Pancreas (tissue), 10 donors: ENCODE data around the gene MT1A. TPM values are rescaled to one million over a fixed set of nuclear protein-coding genes. Genes with fewer than 3 reads are reported as not detected.
"Not testable (repeated sequence)": the region's sequence is repeated elsewhere in the genome, so short reads cannot be mapped to it uniquely, and the experiment has no call there.

Source experiments
- ATAC-seq, 4 donors: fragments of 200-7000 bp; cut with Tn5 transposase; one replicate each; pipeline versions ENCODE4 v1.8.0 to v1.9.1; 2020; ENCODE audit warnings: mild to moderate bottlenecking in 4 of 4, moderate library complexity in 4 of 4
- DNase-seq, 6 donors: peaks; one replicate each; pipeline ENCODE4 v3.0.0-alpha.2; 2020
- FAIRE-seq: peaks from 2 replicates; lab custom pipeline; 2012; peaks lifted over from hg19 to GRCh38; lab: Jason Lieb, UNC
- H3K27ac ChIP-seq, 4 donors: fragments of 200-600 bp; sonication (generic); 1 replicate in 3 of 4; 2 replicates in 1 of 4; pipeline versions ENCODE4 v1.5.0 to v1.8.0; 2020
- H3K27me3 ChIP-seq, 4 donors: fragments of 200-600 bp; one replicate each; pipeline ENCODE4 v1.8.0; 2021
- H3K36me3 ChIP-seq, 3 donors: fragments of 200-600 bp; sonication (generic) in 1 of 3; one replicate each; pipeline versions ENCODE4 v1.5.0 to v1.8.0; 2020 to 2021
- H3K4me1 ChIP-seq, 3 donors: fragments of 200-600 bp; one replicate each; pipeline ENCODE4 v1.8.0; 2021
- H3K4me3 ChIP-seq, 4 donors: fragments of 200-600 bp; sonication (generic) in 2 of 4; one replicate each; pipeline versions ENCODE4 v1.5.0 to v1.8.0; 2020 to 2021
- H3K9me3 ChIP-seq, 4 donors: fragments of 200-600 bp; one replicate each; pipeline ENCODE4 v1.8.0; 2021
- CTCF ChIP-seq, 4 donors: fragments of 200-600 bp; sonication (generic) in 3 of 4; IDR thresholded peaks; one replicate each; pipeline versions ENCODE4 v1.5.0 to v1.8.0; 2021; ENCODE audit warnings: antibody characterized with exemption in 4 of 4
- WGBS, 2 donors: extraction: QIAGEN DNeasy Blood & Tissue Kit; methylation state at CpG; one replicate each; pipeline ENCODE4 v1.1.7; 2013; 5-methylcytosine and 5-hydroxymethylcytosine counted together
- intact Hi-C, 3 donors: fragments of 100-400 bp; cut with DNase I; formaldehyde crosslinking; loops; one replicate each; pipeline versions ENCODE4 v1.11.1 to v1.14.2; 2022
- polyA plus RNA-seq, 2 donors: library from polyadenylated mRNA; stranded (reverse); fragments of 200-250 nt; gene quantifications; one replicate each; pipeline ENCODE4 v1.2.3, GENCODE V29; 2013
- total RNA-seq, 6 donors: library from RNA; stranded (reverse); fragmentation: NEBNext Ultra II Directional in 4 of 6; extraction: Animal tissue kit (Norgen Biotek cat#: 25700) in 4 of 6; gene quantifications; one replicate each; pipeline versions ENCODE4 v1.2.1 to v1.2.4, GENCODE V29; 2021 to 2023
- donor health status: healthy with polysubstance abuse.
- donor health status: DM: no; HTN: no; CAD: no; lungs with moderate emphysema.
- donor health status: DM: no; HTN: no; CAD: no.
- donor health status: control.
- donor health status: control.
- donor health status: Bipolar disorder and iron deficiency.
- donor health status: DM: yes; HTN: yes; CAD: no.
- donor health status: DM: no; HTN: no; CAD: no.
- donor health status: DM: no; HTN: no; CAD: no.
- donor health status: DM: yes; HTN: yes; CAD: no.

Gene MT1A
- total and polyA plus RNA-seq, 8 donors = 1.6 to 66.7 (median 4.4) TPM

- FAIRE-seq (no peak), ATAC-seq (no peak), DNase-seq (no peak)
- Histone ChIP-seq H3K4me1 (peaks cover 3 to 19% (median 6%) of the 10 kb centered on the region in 3 donors), H3K27ac (no peak overlapping the region), H3K27me3 (no peaks in the 10 kb centered on the region), H3K4me3 (no peak overlapping the region), H3K9me3 (no peaks in the 10 kb centered on the region), H3K36me3 (no peaks in the 10 kb centered on the region)
- WGBS, 2 donors = 80 to 95% methylated on average over 7 to 8 of the region's 8 CpGs
- intact Hi-C loops = no loop called here
- TF ChIP-seq CTCF (IDR thresholded peaks at IDR 0.05) = no peak
Measured at GRCh38 chr16:56620339-56620897, 18.0 kb upstream of the MT1A start.

- DNase-seq, H3K4me3 ChIP-seq, H3K27me3 ChIP-seq, H3K27ac ChIP-seq, intact Hi-C loops, ATAC-seq, H3K36me3 ChIP-seq, FAIRE-seq, H3K9me3 ChIP-seq: not testable (repeated sequence)
- 80 to 82% methylated on average over 4 of the region's 4 CpGs for WGBS, 2 donors
- peaks cover 3 to 23% (median 11%) of the 10 kb centered on the region in 3 donors for H3K4me1 ChIP-seq
Measured at GRCh38 chr16:56621665-56622445, 16.6 kb upstream of the MT1A start.

GRCh38 chr16:56623184-56623583, 15.3 kb upstream of the MT1A start:
- H3K4me3 ChIP-seq, intact Hi-C loops, H3K9me3 ChIP-seq, H3K27ac ChIP-seq, DNase-seq, FAIRE-seq, H3K27me3 ChIP-seq, H3K36me3 ChIP-seq, ATAC-seq: not testable (repeated sequence)
- peaks cover 3 to 16% (median 9%) of the 10 kb centered on the region in 3 donors for H3K4me1 ChIP-seq
- 86 to 93% methylated on average over 5 of the region's 5 CpGs for WGBS, 2 donors

DNA sequence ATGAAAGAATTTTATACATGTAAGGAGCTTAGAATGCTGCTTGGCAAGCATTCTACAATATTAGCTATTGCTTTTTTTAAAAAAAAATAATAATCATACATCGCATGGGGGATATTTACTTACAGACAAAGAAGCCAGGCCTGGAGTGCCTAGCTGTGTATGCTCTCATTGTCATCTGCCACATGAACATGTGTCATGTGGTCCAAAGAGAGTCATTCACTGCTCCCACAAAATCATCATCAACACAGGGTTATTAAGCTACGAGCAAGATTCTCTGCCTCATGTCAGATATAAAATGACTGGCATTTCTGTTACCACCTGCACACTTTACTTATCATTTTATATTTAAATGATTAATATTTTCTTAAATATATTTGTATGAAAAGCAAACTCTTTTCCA, 14.8 kb upstream of the MT1A start:
- H3K27ac ChIP-seq = no peak overlapping the region
- ATAC-seq (no peak), FAIRE-seq (no peak), DNase-seq (no peak)
- H3K27me3 ChIP-seq = no peaks in the 10 kb centered on the region
- intact Hi-C loops = no loop called here
- H3K4me3 ChIP-seq = no peak overlapping the region
- WGBS, 2 donors = 91 to 98% methylated on average over 2 of the region's 2 CpGs
- H3K9me3 ChIP-seq = no peaks in the 10 kb centered on the region
- peaks cover 3 to 12% (median 9%) of the 10 kb centered on the region in 3 donors for H3K4me1 ChIP-seq
- no peaks in the 10 kb centered on the region for H3K36me3 ChIP-seq
- no peak for TF ChIP-seq CTCF (IDR thresholded peaks at IDR 0.05)

GRCh38 chr16:56625140-56625942, 13.1 kb upstream of the MT1A start, which contains the start of gene MT1E:
Gene MT1E, plus strand, starts transcription at chr16:56625781. Its CDS starts 71 bp downstream, at chr16:56625852.
- DNase-seq = peak; percentile 81 to 93 (median 88)
- TF ChIP-seq CTCF (IDR thresholded peaks at IDR 0.05) = no peak
- H3K27me3 ChIP-seq = no peaks in the 10 kb centered on the region
- peak within 1 kb of the TSS; percentile 37 to 74 (median 63) for H3K4me3 ChIP-seq
- WGBS, 2 donors = 1% methylated on average over 50 to 62 of the region's 62 CpGs
- FAIRE-seq = no peak
- H3K4me1 ChIP-seq = peaks cover 0 to 9% (median 7%) of the 10 kb centered on the region in 3 donors
- peak within 1 kb of the TSS; percentile 94 to 97 (median 95) for H3K27ac ChIP-seq
- peak; percentile 77 to 93 (median 90) for ATAC-seq
- no peaks in the 10 kb centered on the region for H3K9me3 ChIP-seq
- no peaks in the 10 kb centered on the region for H3K36me3 ChIP-seq
- intact Hi-C loops = no loop called here
